Ovary (tissue), 9 donors: ENCODE results near the gene HECTD4. TPM values are rescaled to one million over a fixed set of nuclear protein-coding genes. Genes with fewer than 3 reads are reported as not detected.
A peak's percentile ranks its signal among the peaks of the same experiment; 100 is the strongest.

ENCODE experiments used
- DNase-seq, 5 donors: peaks; one replicate each; pipeline ENCODE4 v3.0.0-alpha.2; 2019 to 2020
- H3K27ac ChIP-seq, 2 donors: fragments of 200-600 bp; one replicate each; pipeline versions ENCODE4 v1.5.1 to v1.8.0; 2019 to 2022
- H3K27me3 ChIP-seq: fragments of 200-600 bp; one replicate; pipeline ENCODE4 v1.8.0; 2022
- H3K36me3 ChIP-seq: fragments of 200-600 bp; sonication (generic); one replicate; pipeline ENCODE4 v1.5.1; 2019
- H3K4me1 ChIP-seq: one replicate; pipeline ENCODE4 v1.8.1; 2013; ENCODE audit warnings: mild to moderate bottlenecking, moderate library complexity; ENCODE audit not compliant: insufficient read depth
- H3K4me3 ChIP-seq: fragments of 200-600 bp; sonication (generic); one replicate; pipeline ENCODE4 v1.5.1; 2017
- H3K9me3 ChIP-seq, 2 donors: fragments of 200-600 bp in 1 of 2; sonication (generic) in 1 of 2; one replicate each; pipeline versions ENCODE4 v1.5.1 to v1.8.1; 2013 to 2019; ENCODE audit warnings: mild to moderate bottlenecking in 1 of 2, moderate library complexity in 1 of 2
- CTCF ChIP-seq, 3 donors: fragments of 450-650 bp in 2 of 3; fragments of 200-600 bp in 1 of 3; IDR thresholded peaks; one replicate each; pipeline versions ENCODE4 v1.5.1 to v1.8.0; 2016 to 2022; ENCODE audit warnings: antibody characterized with exemption in 3 of 3, mild to moderate bottlenecking in 1 of 3
- EP300 ChIP-seq: sonication (generic); formaldehyde crosslinking; IDR thresholded peaks from one replicate; pipeline ENCODE4 v1.6.1; 2017; ENCODE audit warnings: antibody characterized with exemption
- POLR2A ChIP-seq: fragments of 450-650 bp; IDR thresholded peaks from one replicate; pipeline ENCODE4 v1.6.1; 2017; ENCODE audit warnings: antibody characterized with exemption, mild to moderate bottlenecking, moderate library complexity
- WGBS, 3 donors: extraction: QIAGEN DNeasy Blood & Tissue Kit in 1 of 3; methylation state at CpG; one replicate each; pipeline versions ENCODE4 v1.1.5 to v1.1.7; 2013 to 2017; 5-methylcytosine and 5-hydroxymethylcytosine counted together
- intact Hi-C, 4 donors: fragments of 100-400 bp; cut with DNase I; formaldehyde crosslinking; loops; one replicate each; pipeline versions ENCODE4 v1.11.0 to v1.15.1; 2022 to 2023
- polyA plus RNA-seq, 2 donors: library from polyadenylated mRNA; stranded (reverse); fragments of 200-250 nt in 1 of 2; fragments of 350-450 nt in 1 of 2; fragmentation: Illumina TruSeq in 1 of 2; extraction: RNeasy Lipid Tissue Mini Kit (QIAGEN cat#74804) in 1 of 2; gene quantifications; one replicate each; pipeline ENCODE4 v1.2.3, GENCODE V29; 2013 to 2014
- total RNA-seq, 7 donors: library from RNA; depleted of rRNA in 2 of 7; stranded (reverse); fragments of >200 nt in 2 of 7; fragmentation: NEBNext Ultra II Directional in 3 of 7; extraction: Animal tissue kit (Norgen Biotek cat#: 25700) in 3 of 7; gene quantifications; one replicate each; pipeline versions ENCODE4 v1.1.0 to v1.2.4, GENCODE V29; 2016 to 2023
- donor health status: DM: no; HTN: no; CAD: no; lungs with moderate emphysema.
- donor health status: DM: no; HTN: no; CAD: no.
- donor health status: Bipolar disorder and iron deficiency.
- donor health status: DM: yes; HTN: yes; CAD: no.
- donor health status: DM: no; HTN: no; CAD: no.
- donor health status: DM: yes; HTN: yes; CAD: no.

HECTD4 gene
- total and polyA plus RNA-seq, 9 donors = 12.3 to 47.3 (median 34.9) TPM

GRCh38 chr12:112389228-112389627, 7.0 kb upstream of the HECTD4 start:
- DNase-seq = no peak
- Histone ChIP-seq H3K27me3 (no peaks in the 10 kb centered on the region), H3K27ac (no peak overlapping the region), H3K4me3 (no peak overlapping the region), H3K36me3 (no peaks in the 10 kb centered on the region), H3K9me3 (no peaks in the 10 kb centered on the region), H3K4me1 (no peaks in the 10 kb centered on the region)
- 82 to 88% (median 86%) methylated on average over 4 of the region's 4 CpGs for WGBS, 3 donors
- TF ChIP-seq POLR2A (no peak), CTCF (IDR thresholded peaks at IDR 0.05) (no peak), EP300 (no peak)
- intact Hi-C loops = loop anchor here in 2 of 4 donors (5.0 to 10.0 kb wide), 2 partner anchors 192 to 454 kb away; no protein-coding TSS in a partner anchor

- H3K4me1 ChIP-seq = no peaks in the 10 kb centered on the region
- DNase-seq = peak in 1 of 5 donors; percentile 24
- intact Hi-C loops = loop anchor here in 2 of 4 donors (5.0 to 10.0 kb wide), 2 partner anchors 189 to 452 kb away; no protein-coding TSS in a partner anchor
- TF ChIP-seq POLR2A (no peak), EP300 (no peak), CTCF (IDR thresholded peaks at IDR 0.05) (no peak)
- H3K27me3 ChIP-seq = no peaks in the 10 kb centered on the region
- H3K27ac ChIP-seq = no peak overlapping the region
- no peaks in the 10 kb centered on the region for H3K36me3 ChIP-seq
- 62 to 66% (median 63%) methylated on average over 3 of the region's 3 CpGs for WGBS, 3 donors
- no peaks in the 10 kb centered on the region for H3K9me3 ChIP-seq
- no peak overlapping the region for H3K4me3 ChIP-seq
These were observed 4.5 kb upstream of the HECTD4 start for GRCh38 chr12:112386726-112387125.

- Histone ChIP-seq H3K4me1 (peaks cover 7% of the 10 kb centered on the region), H3K9me3 (no peaks in the 10 kb centered on the region), H3K27ac (no peak overlapping the region), H3K4me3 (peak overlapping the region; percentile 64), H3K27me3 (no peaks in the 10 kb centered on the region), H3K36me3 (no peaks in the 10 kb centered on the region)
- no peak for TF ChIP-seq POLR2A
- TF ChIP-seq CTCF (IDR thresholded peaks at IDR 0.05) = no peak
- no peak for TF ChIP-seq EP300
- 83 to 90% (median 88%) methylated on average over 11 of the region's 11 CpGs for WGBS, 3 donors
- intact Hi-C loops = loop anchor here in 1 of 4 donors (5.0 to 10.0 kb wide), 2 partner anchors 186 to 448 kb away; no protein-coding TSS in a partner anchor
- no peak for DNase-seq
These were observed 635 bp upstream of the HECTD4 start for GRCh38 chr12:112382866-112383265.

- DNase-seq = peak in 3 of 5 donors; percentile 35 to 51 (median 43)
- no peak for TF ChIP-seq EP300
- no peak for TF ChIP-seq CTCF (IDR thresholded peaks at IDR 0.05)
- no peak for TF ChIP-seq POLR2A
- no peaks in the 10 kb centered on the region for H3K9me3 ChIP-seq
- H3K4me3 ChIP-seq = peak overlapping the region; percentile 64
- H3K36me3 ChIP-seq = no peaks in the 10 kb centered on the region
- intact Hi-C loops = loop anchor here in 1 of 4 donors (5.0 to 10.0 kb wide), 2 partner anchors 184 to 447 kb away; no protein-coding TSS in a partner anchor
- peak overlapping the region; percentile 61 to 67 for H3K27ac ChIP-seq
- H3K4me1 ChIP-seq = peaks cover 7% of the 10 kb centered on the region
- no peaks in the 10 kb centered on the region for H3K27me3 ChIP-seq
- 1 to 2% (median 1%) methylated on average over 30 to 33 of the region's 33 CpGs for WGBS, 3 donors
These were observed 787 bp downstream of the HECTD4 start for GRCh38 chr12:112381406-112381882.
